Posterior cingulate gyrus (tissue), 11 donors: ENCODE data around the gene E2F2.

ENCODE experiments used
- DNase-seq, 10 donors: peaks; one replicate each; pipeline versions ENCODE4 v3.0.0 to v3.0.0-alpha.2; 2020 to 2021; ENCODE audit warnings: mixed read lengths in 3 of 10
- intact Hi-C: fragments of 100-400 bp; cut with DNase I; formaldehyde crosslinking; loops from one replicate; pipeline ENCODE4 v1.15.1; 2023

Gene E2F2

DNA sequence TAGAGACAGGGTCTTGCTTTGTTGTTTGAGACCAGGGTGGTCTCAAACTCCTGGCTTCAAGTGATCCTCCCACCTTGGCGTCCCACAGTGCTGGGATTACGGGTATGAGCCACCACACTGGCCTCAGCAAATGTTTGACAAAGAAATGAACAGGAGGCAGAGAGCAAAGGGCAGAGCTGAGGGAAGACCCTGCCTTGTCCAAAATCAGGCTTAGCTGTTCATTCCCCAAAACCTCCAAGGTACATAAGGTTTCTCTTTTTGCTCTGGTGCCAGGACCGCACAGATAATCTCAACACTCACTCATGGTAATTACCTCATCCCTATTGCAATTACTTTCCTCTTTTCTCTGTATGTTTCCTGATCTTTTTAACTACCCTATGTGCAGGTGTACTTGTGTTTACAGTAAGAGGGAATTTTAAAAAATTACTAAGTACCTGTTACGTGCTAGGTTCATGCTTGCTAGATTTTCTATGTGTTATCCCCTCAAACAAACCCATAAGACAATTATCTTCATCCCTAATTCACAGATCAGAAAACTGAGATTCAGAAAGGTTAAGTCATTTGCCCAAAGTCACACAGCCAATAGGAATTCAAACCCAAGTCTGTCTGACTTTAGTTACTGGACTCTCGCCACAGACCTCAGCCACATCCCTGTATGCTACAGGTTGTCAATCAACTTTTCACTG lies 58.5 kb downstream of the E2F2 start:
- intact Hi-C loops, result no loop called here

DNA sequence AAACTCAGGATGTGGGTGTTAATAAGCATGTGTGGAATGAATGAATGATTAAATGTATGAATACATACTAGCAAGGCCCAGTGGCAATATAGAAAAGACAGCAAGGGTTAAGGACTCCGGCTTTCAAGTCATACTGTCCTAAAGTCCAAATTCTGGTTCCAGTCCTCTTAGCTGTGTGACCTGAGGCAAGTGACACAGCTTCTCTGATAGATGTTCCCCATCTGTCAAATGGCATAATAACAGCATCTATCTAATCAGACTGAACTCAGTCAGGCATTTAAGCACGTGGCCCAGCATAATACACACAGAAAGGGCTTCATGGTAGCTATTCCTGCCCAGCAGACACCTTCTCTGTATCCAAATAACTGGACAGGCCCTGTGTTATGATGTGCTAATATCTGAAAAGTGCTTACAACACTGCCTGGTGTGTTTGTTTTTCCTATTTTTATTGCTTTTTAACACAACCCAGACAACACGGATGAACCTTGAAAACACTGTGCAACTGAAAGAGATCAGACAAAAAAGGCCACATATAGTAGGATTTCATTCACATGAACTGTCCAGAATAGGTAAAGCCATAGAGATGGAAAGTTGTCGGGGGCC lies 59.5 kb downstream of the E2F2 start:
- DNase-seq, result peak in 1 of 10 donors; percentile 2
- intact Hi-C loops, result no loop called here

More for the DNA sequence above, 58.5 kb downstream of the E2F2 start:
- DNase-seq, result peak in 2 of 10 donors; percentile 11 to 14

DNA sequence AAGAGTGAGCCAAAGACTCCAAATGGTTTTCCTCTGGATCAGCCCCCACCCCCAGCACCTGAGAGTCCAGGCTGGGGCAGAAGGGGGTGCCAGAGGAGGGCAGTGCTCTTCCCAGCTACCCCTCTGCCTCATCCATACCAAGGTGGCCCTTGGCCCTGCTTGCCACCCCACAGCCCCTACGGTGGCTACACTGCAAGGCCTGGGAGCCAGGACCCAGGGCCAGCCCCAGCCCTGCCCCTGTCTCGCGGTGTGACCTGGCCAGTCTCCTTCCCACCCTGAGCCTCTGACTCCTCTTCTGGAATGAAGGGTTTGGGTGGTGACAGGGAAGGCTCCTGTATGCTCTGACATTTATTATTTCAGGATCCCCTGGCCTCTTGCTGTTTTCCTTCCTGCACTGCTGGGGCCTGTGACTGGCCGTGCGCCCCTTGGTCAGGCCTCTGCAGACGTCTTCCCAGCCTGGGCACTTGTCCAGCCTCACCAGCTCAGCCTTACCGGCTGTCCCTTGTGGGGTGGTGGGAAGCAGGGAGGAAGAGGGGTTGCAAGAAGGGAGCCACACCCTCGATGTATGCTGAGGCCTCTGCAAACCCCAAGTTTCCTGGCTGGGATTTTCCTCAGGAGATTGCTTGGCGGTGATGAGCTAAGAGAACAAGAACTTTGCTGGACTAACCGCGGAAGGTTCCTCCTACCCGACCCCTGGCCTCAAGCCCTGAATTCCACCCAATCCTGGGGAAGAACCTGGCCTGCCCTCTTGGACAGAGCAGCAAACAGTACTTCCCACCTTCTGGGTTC lies 60.6 kb downstream of the E2F2 start:
- peak in 2 of 10 donors; percentile 33 to 84 for DNase-seq
- intact Hi-C loops, result no loop called here

DNA sequence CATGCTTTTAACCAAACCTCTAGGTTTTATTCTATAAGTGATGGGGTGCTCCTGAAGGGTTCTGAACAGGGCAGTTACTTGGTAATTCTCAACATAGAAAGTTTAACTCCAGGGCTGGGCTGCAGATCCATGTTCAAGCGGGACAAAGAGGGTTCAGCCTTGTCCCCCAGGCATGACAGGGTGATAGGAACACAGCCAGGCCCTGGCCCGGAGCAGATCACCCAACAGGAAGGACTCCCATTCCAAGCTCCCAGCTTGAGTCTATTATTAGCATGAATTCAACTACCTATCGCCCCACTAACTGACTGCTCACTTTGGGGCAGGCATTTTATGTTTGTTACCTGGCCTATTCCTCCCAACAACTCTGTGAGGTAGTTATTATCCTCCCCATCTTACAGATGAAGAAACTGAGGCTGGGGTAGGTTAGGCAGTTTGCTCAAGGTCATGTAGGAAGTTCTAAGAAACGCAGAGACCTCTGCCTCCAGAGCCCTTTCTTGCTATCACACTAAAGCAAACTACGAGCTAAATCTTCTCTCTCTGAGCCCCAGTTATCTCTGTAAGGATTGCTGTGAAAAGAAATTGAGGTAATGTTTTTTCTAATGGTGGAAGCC lies 61.6 kb downstream of the E2F2 start:
- intact Hi-C loops, result no loop called here
- peak in 1 of 10 donors; percentile 58 for DNase-seq

DNA sequence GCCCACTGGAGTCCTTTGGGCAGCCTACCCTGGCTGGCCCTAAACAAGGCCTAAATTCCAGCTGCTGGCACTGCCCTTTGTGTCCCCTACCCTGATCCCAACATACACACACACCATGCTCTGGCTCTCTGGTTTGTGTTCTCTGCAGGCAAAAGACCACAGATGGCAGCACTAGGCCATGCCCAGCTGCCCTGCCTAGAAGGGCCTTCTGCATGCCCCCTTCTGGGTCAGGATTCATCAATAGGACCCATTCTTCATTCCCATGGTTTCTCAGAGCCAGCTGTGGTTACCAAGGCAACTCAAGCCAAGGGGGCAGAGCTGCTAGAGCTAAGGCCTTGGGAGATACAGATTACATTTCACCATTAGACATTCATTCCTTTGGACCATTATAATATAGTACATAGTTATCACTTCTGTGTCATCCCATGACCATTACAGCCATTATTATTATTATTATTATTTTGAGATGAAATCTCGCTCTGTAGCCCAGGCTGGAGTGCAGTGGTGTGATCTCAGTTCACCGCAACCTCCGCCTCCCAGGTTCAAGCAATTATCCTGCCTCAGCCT lies 64.5 kb downstream of the E2F2 start:
- DNase-seq, result peak in 8 of 10 donors; percentile 20 to 94 (median 54)
- intact Hi-C loops, result no loop called here

DNA sequence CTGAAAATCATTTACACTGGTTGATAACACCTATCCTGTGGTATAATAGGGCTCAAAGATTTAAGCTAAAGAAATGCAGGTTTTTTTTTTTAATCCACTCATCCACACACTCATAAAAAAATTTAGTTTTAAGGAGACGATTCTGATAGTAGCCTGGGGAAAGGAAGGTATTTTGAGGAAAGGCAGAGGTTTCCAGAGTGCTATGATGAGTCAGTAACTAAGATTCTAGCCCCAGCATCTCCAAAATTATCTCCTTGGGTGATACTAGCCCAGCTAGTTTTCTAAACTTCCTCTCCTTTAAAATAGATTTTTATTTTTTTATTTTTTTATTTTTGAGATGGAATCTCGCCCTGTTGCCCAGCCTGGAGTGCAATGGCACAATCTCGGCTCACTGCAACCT lies 67.7 kb downstream of the E2F2 start:
- intact Hi-C loops, result no loop called here
- no peak for DNase-seq

DNA sequence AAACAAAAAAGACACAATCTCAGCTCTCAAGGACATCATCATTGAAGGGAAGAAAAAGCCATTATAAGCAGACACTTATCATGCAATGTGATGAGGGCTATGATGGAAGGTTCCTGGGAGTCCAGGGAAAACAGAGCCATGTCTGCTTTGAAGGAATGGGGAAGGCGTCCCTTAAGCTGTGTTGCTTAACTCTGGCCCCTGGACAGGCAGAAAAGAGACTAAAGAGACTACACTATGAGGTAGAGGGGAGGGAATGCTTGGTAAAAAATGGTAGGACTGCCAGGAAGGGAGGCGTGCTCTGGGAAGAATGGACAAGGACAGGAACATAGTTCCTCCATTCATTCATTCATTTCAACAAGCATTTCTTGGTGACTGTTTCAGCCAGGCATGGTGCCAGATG lies 68.3 kb downstream of the E2F2 start:
- DNase-seq, result peak in 1 of 10 donors; percentile 51
- intact Hi-C loops, result no loop called here

DNA sequence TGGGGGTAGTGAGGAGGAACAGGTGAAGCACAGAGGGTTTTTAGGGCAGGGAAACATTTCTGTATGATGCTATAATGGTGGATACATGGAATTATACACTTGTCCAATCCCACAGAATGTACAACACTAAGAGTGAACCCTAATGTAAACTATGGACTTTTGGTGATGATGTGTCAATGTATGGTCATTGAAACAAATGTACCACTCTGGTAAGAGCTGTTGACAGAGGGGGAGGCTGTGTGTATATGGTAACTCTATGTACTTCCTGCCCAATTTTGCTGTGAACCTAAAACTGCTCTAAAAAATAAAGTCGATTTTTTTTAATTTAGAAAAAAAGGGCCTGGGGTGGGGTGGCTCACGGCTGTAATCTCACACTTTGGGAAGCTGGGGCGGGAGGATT lies 70.0 kb downstream of the E2F2 start:
- intact Hi-C loops, result no loop called here
- no peak for DNase-seq

DNA sequence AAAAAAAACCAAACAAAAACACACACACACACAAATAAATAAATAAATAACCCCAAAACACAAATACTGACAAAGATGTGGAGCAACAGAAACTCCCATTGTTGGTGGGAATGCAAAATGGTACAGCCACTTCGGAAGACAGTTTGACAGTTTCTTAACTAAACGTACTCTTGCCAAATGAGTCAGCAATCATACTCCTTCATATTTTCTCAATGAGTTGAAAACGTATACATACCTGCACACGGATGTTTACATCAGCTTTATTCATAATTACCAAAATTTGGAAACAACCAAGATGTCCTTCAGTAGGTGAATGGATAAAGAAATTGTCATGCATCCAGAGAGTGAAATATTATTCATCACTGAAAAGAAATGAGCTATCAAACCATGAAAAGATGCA lies 70.5 kb downstream of the E2F2 start:
- DNase-seq, result no peak
- intact Hi-C loops, result no loop called here

DNA sequence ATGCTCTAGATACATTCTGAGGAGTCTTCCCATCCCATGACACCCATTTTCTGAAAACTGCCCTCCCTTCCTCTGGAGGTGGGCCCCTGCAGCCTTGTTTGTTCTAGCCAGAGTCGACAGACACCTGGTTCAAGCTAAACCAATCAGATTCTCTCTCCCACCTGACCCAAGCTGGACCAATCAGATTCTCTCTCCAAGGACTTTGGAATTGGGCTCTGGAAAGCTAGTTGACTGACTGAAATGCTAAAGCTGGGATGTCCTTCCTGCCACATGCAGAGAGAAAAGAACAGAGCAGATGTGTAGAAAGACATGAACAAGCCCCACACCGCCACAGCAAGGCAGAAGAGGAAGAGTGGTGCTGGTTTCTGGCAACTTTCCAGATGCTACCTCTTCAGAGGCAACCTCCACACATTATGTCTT lies 71.7 kb downstream of the E2F2 start:
- intact Hi-C loops, result no loop called here
- DNase-seq, result peak in 1 of 10 donors; percentile 8
